Measurements from ENCODE around the gene CTAG1A.
"Not testable (repeated sequence)": the region's sequence is repeated elsewhere in the genome, so short reads cannot be mapped to it uniquely, and the experiment has no call there.

Gene CTAG1A

GRCh38 chrX:154584585-154585183, at the start of gene CTAG1A:
CTAG1A (plus strand) TSS chrX:154585133; CDS start chrX:154585207, 74 bp downstream.
- not testable (repeated sequence) for DNase-seq (ENCODE audit: low read depth)

DNA sequence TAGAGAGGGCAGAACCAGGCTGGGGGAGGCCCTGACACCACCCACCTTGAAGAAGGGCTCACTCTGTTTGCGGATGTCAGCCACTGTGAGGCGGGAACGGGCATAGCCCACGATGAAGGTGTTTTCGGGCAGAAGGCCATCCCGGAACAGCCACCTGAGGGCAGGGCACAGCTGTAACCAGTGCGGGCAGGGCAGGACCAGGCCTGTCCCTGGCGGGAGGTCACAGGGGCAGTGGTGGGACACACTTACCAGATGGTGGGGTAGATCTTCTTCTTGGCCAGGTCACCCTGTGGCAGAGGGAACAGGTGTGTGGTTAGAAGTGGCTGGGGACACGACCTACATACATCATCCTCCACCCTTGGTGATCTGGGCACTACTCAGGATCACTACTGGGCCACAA, 49.0 kb upstream of the CTAG1A start:
- no peak for DNase-seq (ENCODE audit: low read depth)

GRCh38 chrX:154539077-154539476, 45.9 kb upstream of the CTAG1A start:
- DNase-seq (ENCODE audit: low read depth), result no peak

DNA sequence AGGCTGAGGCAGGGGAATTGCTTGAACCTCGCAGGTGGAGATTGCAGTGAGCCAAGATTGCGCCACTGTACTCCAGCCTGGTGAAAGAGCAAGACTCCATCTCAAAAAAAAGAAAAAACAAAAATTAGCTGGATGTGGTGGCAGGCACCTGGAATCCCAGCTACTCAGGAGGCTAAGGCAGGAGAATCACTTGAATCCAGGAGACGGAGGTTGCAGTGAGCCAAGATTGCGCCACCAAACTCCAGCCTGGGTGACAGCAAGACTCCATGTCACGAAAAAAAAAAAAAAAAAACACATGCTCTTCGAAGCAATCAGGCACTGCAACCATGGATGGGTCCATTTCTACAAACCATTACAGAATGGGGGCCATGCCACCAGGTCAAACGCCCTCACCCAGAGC, 44.6 kb upstream of the CTAG1A start:
- DNase-seq (ENCODE audit: low read depth), result not testable (repeated sequence)

DNA sequence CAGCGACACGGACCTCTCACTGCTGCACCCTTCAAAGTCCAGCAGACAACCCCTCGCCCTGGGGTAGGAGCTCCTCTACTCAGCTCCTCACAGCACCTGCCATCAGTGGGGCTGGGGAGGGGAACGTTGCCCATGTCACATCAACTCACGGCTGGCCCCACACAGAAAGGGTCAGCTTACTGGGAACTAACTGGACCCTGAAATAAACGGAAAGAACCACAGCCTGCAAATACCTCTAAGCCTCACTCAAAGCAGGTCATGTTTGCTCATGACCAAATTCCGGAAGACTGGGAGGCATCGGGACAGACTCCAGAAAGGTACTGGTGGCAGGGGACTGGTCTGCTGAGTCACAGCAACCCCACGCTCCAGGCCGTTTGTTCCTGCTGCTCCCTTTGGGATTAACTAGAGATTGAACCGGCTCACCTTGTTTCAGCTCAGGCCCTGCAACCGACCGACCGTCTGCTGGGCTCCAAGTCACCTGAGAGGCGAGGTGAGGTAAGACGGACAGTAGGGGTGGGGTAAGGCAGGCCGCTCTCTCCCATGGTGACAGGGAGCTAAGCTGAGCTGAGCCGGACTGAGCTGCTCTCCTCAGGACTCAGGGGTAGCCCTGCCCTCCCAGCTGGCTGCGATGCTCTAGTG, 43.9 kb upstream of the CTAG1A start:
- no peak for DNase-seq (ENCODE audit: low read depth)

GRCh38 chrX:154541589-154541895, 43.4 kb upstream of the CTAG1A start:
- no peak for DNase-seq (ENCODE audit: low read depth)

GRCh38 chrX:154541896-154542722, 42.8 kb upstream of the CTAG1A start:
- no peak for DNase-seq (ENCODE audit: low read depth)

- no peak for DNase-seq (ENCODE audit: low read depth)
Measured at GRCh38 chrX:154542723-154543424, 42.1 kb upstream of the CTAG1A start.

- no peak for DNase-seq (ENCODE audit: low read depth)
Measured at GRCh38 chrX:154545673-154546274, 39.2 kb upstream of the CTAG1A start.

DNA sequence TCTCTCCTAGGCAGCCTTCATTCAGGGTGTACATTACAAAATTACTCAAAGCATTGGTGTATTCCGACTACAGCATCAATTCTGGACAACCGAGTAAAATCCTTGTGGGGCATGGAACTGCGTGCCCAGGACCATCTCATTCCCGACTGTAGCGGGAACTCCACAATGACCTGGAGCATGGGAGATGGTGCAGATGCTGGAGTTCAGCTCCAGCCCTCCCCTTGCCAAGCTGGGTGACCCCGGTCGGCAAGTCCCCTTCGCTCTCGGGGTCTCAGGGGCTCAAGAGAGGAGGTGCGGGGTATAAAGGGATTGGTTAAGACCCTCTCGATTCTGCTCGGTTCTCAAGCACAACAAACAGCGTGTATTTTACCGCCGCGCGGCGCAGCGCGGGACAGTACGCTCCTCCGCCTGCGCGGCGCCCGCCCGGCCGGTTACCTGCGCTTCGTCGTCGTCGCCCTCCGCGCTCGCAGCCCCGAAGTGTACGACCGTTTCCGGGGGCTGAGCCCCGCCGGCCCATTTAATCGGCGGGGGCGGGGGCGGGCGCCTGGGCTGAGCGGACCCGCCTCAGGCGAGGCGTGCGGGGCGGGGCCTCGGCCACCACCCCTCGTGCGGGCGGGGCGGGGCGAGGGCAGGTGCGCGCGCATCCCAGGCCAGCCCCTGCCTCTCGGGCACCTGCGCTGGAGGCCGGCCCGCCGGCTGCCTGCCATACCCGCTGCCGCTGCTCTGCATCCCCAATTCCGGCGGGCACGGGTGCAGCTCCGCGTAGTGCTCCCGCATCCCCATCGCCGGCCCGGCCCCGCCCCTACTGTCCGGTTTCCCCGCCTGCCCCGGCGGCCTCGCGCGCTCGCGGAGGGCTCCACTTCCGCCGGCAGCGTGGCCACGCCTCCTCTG, 38.3 kb upstream of the CTAG1A start, which contains the start of gene G6PD:
G6PD (minus strand) TSS at position 493 of the 891 bp plus-strand sequence. CDS start 691 bp downstream, outside the sequence.
- DNase-seq (ENCODE audit: low read depth), result peak; percentile 70

DNA sequence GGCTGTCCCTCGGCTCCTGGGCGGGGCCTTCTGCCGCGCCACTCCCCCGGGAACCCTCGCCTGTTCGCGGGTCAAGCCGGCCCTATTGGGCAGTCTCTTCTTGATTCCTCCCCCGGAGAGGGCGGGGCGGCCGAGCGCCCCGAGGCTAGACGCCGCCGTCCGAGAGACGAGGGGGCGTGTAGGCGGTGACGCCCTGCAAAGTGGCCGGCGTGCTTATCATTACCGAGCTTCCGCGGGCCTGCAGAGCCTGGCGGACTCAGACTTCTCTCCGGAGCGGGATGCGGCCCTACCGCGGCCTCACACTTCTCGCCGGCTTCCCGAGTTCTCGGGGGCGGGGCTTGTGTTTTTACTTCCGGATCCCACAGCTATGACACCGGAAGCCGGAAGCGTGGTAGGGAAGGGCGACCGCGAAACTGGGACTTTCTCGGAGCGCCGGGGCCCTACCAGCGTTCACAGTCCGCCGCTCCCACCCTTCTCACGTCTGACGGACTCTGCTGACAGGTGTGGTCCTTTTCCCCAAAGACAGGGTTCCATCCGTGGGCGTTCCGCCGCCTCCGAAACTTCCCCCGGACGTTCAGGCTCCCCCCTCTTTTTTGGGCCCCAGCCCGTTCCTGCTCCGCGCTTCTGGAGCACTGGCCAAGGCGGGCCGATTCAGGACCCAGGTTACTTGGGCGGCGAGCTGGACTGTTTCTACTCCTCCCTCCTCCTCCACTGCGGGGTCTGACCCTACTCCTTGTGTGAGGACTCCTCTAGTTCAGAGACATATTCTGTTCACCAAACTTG, 37.5 kb upstream of the CTAG1A start, which contains the start of gene IKBKG:
IKBKG (plus strand) TSS at position 376 of the 783 bp plus-strand sequence. CDS start 4,383 bp downstream, outside the sequence.
- DNase-seq (ENCODE audit: low read depth), result peak; percentile 81

- no peak for DNase-seq (ENCODE audit: low read depth)
Measured at GRCh38 chrX:154548028-154548316, 37.0 kb upstream of the CTAG1A start.

DNA sequence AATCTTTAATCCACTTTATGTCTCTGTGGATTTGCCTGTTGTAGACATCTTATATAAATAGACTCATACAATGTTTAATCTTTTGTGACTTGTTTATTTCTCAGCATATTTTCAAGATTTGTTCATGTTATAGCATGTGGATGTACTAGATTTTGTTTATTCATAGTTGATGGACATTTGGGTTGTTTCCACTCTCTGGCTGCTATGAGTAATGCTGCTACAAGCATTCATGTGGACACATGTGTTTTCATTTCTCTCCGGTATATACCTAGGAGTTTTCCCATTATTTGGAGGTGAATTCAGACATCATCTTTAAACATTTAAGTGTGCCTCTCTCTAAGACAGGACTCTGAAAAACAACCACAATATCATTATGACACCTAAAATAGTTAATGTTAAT, 35.2 kb upstream of the CTAG1A start:
- no peak for DNase-seq (ENCODE audit: low read depth)

GRCh38 chrX:154552112-154552806, 32.7 kb upstream of the CTAG1A start:
- DNase-seq (ENCODE audit: low read depth), result not testable (repeated sequence)

GRCh38 chrX:154558060-154558690, 26.8 kb upstream of the CTAG1A start:
- not testable (repeated sequence) for DNase-seq (ENCODE audit: low read depth)

GRCh38 chrX:154558896-154559295, 26.0 kb upstream of the CTAG1A start:
- DNase-seq (ENCODE audit: low read depth), result not testable (repeated sequence)

GRCh38 chrX:154560326-154560725, 24.6 kb upstream of the CTAG1A start:
- not testable (repeated sequence) for DNase-seq (ENCODE audit: low read depth)

- DNase-seq (ENCODE audit: low read depth), result not testable (repeated sequence)
Measured at GRCh38 chrX:154562295-154562694, 22.6 kb upstream of the CTAG1A start.

GRCh38 chrX:154570361-154570760, 14.6 kb upstream of the CTAG1A start:
- DNase-seq (ENCODE audit: low read depth), result not testable (repeated sequence)

All from activated T-cell treated with anti-CD3 and anti-CD28 coated beads for 24 hours (primary cell).